ENCODE results near the gene RAB25. TPM values are rescaled to one million over a fixed set of nuclear protein-coding genes. Genes with fewer than 3 reads are reported as not detected.
A peak's percentile ranks its signal among the peaks of the same experiment; 100 is the strongest.

Gene RAB25
- total and polyA plus RNA-seq, 4 donors: 0.67 to 2.0 (median 0.92) TPM

- TF ChIP-seq REST (IDR thresholded peaks at IDR 0.05) (no peak), TAF1 (conservative IDR thresholded peaks at IDR 0.05) (no peak), YY1 (IDR thresholded peaks at IDR 0.05) (no peak), HNF4A (conservative IDR thresholded peaks at IDR 0.05) (no peak), MAX (IDR thresholded peaks at IDR 0.05) (no peak), EGR1 (IDR thresholded peaks at IDR 0.05; ENCODE audit: low read depth in 2 of 2) (no peak), SP1 (IDR thresholded peaks at IDR 0.05) (no peak), FOXA2 (IDR thresholded peaks at IDR 0.05) (no peak), RXRA (IDR thresholded peaks at IDR 0.05) (no peak), ATF3 (IDR thresholded peaks at IDR 0.05) (no peak)
Measured at GRCh38 chr1:156075162-156075561, 14.2 kb downstream of the RAB25 start (continued).

- Histone ChIP-seq H3K4me3 (ENCODE audit: low read depth in 1 of 3, low read length in 3 of 3) (peak overlapping the region; percentile 64 to 86 (median 69)), H3K9ac (ENCODE audit: low read depth in 1 of 2, low read length in 2 of 2) (peak overlapping the region; percentile 69 to 90), H3K27me3 (ENCODE audit: control insufficient read depth in 4 of 4, insufficient read depth in 4 of 4, low read length in 3 of 4) (no peaks in the 10 kb centered on the region), H3K36me3 (ENCODE audit: control insufficient read depth in 4 of 4, insufficient read depth in 3 of 4, low read depth in 1 of 4, low read length in 3 of 4) (no peaks in the 10 kb centered on the region), H3K4me1 (ENCODE audit: control insufficient read depth in 4 of 4, insufficient read depth in 4 of 4, low read length in 3 of 4) (peaks cover 6 to 29% (median 19%) of the 10 kb centered on the region in 4 donors), H3K9me3 (ENCODE audit: control insufficient read depth in 4 of 4, low read length in 3 of 4) (no peaks in the 10 kb centered on the region), H3K27ac (ENCODE audit: low read depth in 1 of 2, low read length in 2 of 2) (peak overlapping the region; percentile 87 to 92)
- no peak for DNase-seq (ENCODE audit: low spot score)
- WGBS: 32% methylated on average over 4 of the region's 4 CpGs
- TF ChIP-seq HNF4G (IDR thresholded peaks at IDR 0.05) (no peak), TAF1 (conservative IDR thresholded peaks at IDR 0.05) (peak; percentile 69), SP1 (IDR thresholded peaks at IDR 0.05) (peak; percentile 60), HNF4A (conservative IDR thresholded peaks at IDR 0.05) (peak; percentile 53 to 71), FOXA2 (IDR thresholded peaks at IDR 0.05) (no peak), ATF3 (IDR thresholded peaks at IDR 0.05) (no peak), MAX (IDR thresholded peaks at IDR 0.05) (no peak), RXRA (IDR thresholded peaks at IDR 0.05) (peak; percentile 77 to 82), YY1 (IDR thresholded peaks at IDR 0.05) (peak; percentile 2), GABPA (IDR thresholded peaks at IDR 0.05 in 1 of 2, conservative IDR thresholded peaks at IDR 0.05 in 1 of 2) (peak in 1 of 2 donors; percentile 32), REST (IDR thresholded peaks at IDR 0.05) (peak; percentile 34), EGR1 (IDR thresholded peaks at IDR 0.05; ENCODE audit: low read depth in 2 of 2) (peak; percentile 23 to 46), RAD21 (IDR thresholded peaks at IDR 0.05) (peak in 1 of 2 donors; percentile 20), ZBTB33 (IDR thresholded peaks at IDR 0.05) (no peak), NR2F2 (IDR thresholded peaks at IDR 0.05) (peak; percentile 93)
Measured at GRCh38 chr1:156075775-156076204, 14.8 kb downstream of the RAB25 start.
